DND-41 (cell line): ENCODE results near the gene KCNH2.

Source experiments
- ATAC-seq: fragments of 200-7000 bp; cut with Tn5 transposase; 3 replicates; pipeline ENCODE4 v1.9.1; 2021; ENCODE audit warnings: low read depth; ENCODE audit not compliant: insufficient read depth
- DNase-seq: peaks from one replicate; pipeline ENCODE4 v3.0.0-alpha.2; 2020
- H2AFZ ChIP-seq: 2 replicates; pipeline ENCODE4 v1.6.0; 2012; ENCODE audit warnings: low read depth, low read length
- H3K27ac ChIP-seq: 2 replicates; pipeline ENCODE4 v1.5.1; 2012; ENCODE audit warnings: low read length, inconsistent platforms
- H3K27me3 ChIP-seq: fragments of 200-600 bp; sonication (generic); 2 replicates; pipeline ENCODE4 v1.6.0; 2012; ENCODE audit warnings: low read length, mild to moderate bottlenecking, inconsistent platforms; ENCODE audit not compliant: insufficient read depth, poor library complexity
- H3K36me3 ChIP-seq: 2 replicates; pipeline ENCODE4 v1.5.1; 2012; ENCODE audit warnings: low read length, inconsistent platforms; ENCODE audit not compliant: insufficient read depth
- H3K4me1 ChIP-seq: 2 replicates; pipeline ENCODE4 v1.5.1; 2012; ENCODE audit warnings: mild to moderate bottlenecking, low read length; ENCODE audit not compliant: insufficient read depth
- H3K4me2 ChIP-seq: 2 replicates; pipeline ENCODE4 v1.6.0; 2012; ENCODE audit warnings: mild to moderate bottlenecking, moderate library complexity, low read length, inconsistent platforms; ENCODE audit not compliant: insufficient read depth
- H3K4me3 ChIP-seq, 2 experiments: fragments of 200-600 bp in 1 of 2; shearing (Covaris generic) in 1 of 2; 2 replicates each; pipeline ENCODE4 v1.5.1; 2012 to 2016; ENCODE audit warnings: inconsistent platforms in 2 of 2, low read length in 2 of 2, mild to moderate bottlenecking in 2 of 2, low read depth in 1 of 2, moderate library complexity in 1 of 2
- H3K79me2 ChIP-seq: 2 replicates; pipeline ENCODE4 v1.6.0; 2012; ENCODE audit warnings: low read length, inconsistent platforms; ENCODE audit not compliant: insufficient read depth
- H3K9ac ChIP-seq: 2 replicates; pipeline ENCODE4 v1.6.0; 2012; ENCODE audit warnings: low read depth, mild to moderate bottlenecking, inconsistent platforms, low read length, moderate library complexity
- H3K9me3 ChIP-seq: 2 replicates; pipeline ENCODE4 v1.5.1; 2012; ENCODE audit warnings: low read length, moderate library complexity, mild to moderate bottlenecking, inconsistent platforms; ENCODE audit not compliant: insufficient read depth, severe bottlenecking
- H4K20me1 ChIP-seq: 2 replicates; pipeline ENCODE4 v1.6.0; 2012; ENCODE audit warnings: low read length; ENCODE audit not compliant: insufficient read depth
- CTCF ChIP-seq: IDR thresholded peaks from 2 replicates; pipeline ENCODE4 v1.5.1; 2012; ENCODE audit warnings: borderline replicate concordance, low read length, moderate library complexity, mild to moderate bottlenecking; ENCODE audit not compliant: poor library complexity, severe bottlenecking; ENCODE audit errors: extremely low read depth
- EZH2 ChIP-seq: IDR thresholded peaks from 3 replicates; pipeline ENCODE4 v1.6.1; 2012; ENCODE audit warnings: borderline replicate concordance, low read depth, mild to moderate bottlenecking, moderate library complexity, low read length, inconsistent platforms; ENCODE audit not compliant: severe bottlenecking

The KCNH2 gene

GRCh38 chr7:150951181-150951520 is 27.0 kb downstream of the KCNH2 start:
- Histone ChIP-seq H4K20me1 (no peaks in the 10 kb centered on the region), H3K36me3 (no peaks in the 10 kb centered on the region), H3K79me2 (no peaks in the 10 kb centered on the region), H3K9ac (no peak overlapping the region), H3K27me3 (no peaks in the 10 kb centered on the region), H3K4me3 (no peak overlapping the region), H3K4me2 (no peak overlapping the region), H2AFZ (no peak overlapping the region), H3K27ac (no peak overlapping the region), H3K9me3 (no peaks in the 10 kb centered on the region), H3K4me1 (no peaks in the 10 kb centered on the region)
- DNase-seq (no peak), ATAC-seq (no peak)
- TF ChIP-seq EZH2 (no peak), CTCF (no peak)

- ATAC-seq (no peak), DNase-seq (no peak)
- Histone ChIP-seq H3K79me2 (no peaks in the 10 kb centered on the region), H3K27me3 (no peaks in the 10 kb centered on the region), H3K4me1 (no peaks in the 10 kb centered on the region), H3K36me3 (no peaks in the 10 kb centered on the region), H2AFZ (no peak overlapping the region), H3K4me2 (no peak overlapping the region), H3K4me3 (no peak overlapping the region), H3K9me3 (no peaks in the 10 kb centered on the region), H3K9ac (no peak overlapping the region), H4K20me1 (no peaks in the 10 kb centered on the region), H3K27ac (no peak overlapping the region)
- TF ChIP-seq EZH2 (no peak), CTCF (no peak)
Observed at GRCh38 chr7:150950496-150951180, 27.5 kb downstream of the KCNH2 start.

- no peaks in the 10 kb centered on the region for H3K79me2 ChIP-seq
- no peak overlapping the region for H3K27ac ChIP-seq
- DNase-seq (no peak), ATAC-seq (no peak)
- H3K27me3 ChIP-seq = no peaks in the 10 kb centered on the region
- TF ChIP-seq CTCF = no peak
- TF ChIP-seq EZH2 = no peak
- no peak overlapping the region for H3K4me2 ChIP-seq
- no peak overlapping the region for H2AFZ ChIP-seq
- no peaks in the 10 kb centered on the region for H4K20me1 ChIP-seq
- no peak overlapping the region for H3K4me3 ChIP-seq
- H3K4me1 ChIP-seq = no peaks in the 10 kb centered on the region
- no peak overlapping the region for H3K9ac ChIP-seq
- H3K9me3 ChIP-seq = no peaks in the 10 kb centered on the region
- no peaks in the 10 kb centered on the region for H3K36me3 ChIP-seq
Observed at GRCh38 chr7:150949971-150950491, 28.1 kb downstream of the KCNH2 start.

- Histone ChIP-seq H3K27me3 (no peaks in the 10 kb centered on the region), H3K27ac (no peak overlapping the region)
- DNase-seq = no peak
Observed at GRCh38 chr7:150949564-150949963, 28.6 kb downstream of the KCNH2 start.

More at GRCh38 chr7:150949564-150949963, 28.6 kb downstream of the KCNH2 start:
- ATAC-seq = no peak
- Histone ChIP-seq H3K36me3 (no peaks in the 10 kb centered on the region), H3K9me3 (no peaks in the 10 kb centered on the region), H3K4me2 (no peak overlapping the region), H4K20me1 (no peaks in the 10 kb centered on the region), H3K79me2 (no peaks in the 10 kb centered on the region), H3K4me3 (no peak overlapping the region), H2AFZ (no peak overlapping the region), H3K9ac (no peak overlapping the region), H3K4me1 (no peaks in the 10 kb centered on the region)
- TF ChIP-seq CTCF = no peak
